HEK293 (cell line): ENCODE results near the gene HMGB3.

Experiments
- CTCF ChIA-PET: fragments of 350-600 bp; formaldehyde crosslinking; extraction: SDS; loops from one replicate; lab custom pipeline; 2021; ENCODE audit warnings: antibody characterized with exemption; lab: Yijun Ruan, JAX
- POLR2A ChIA-PET: fragments of 300-600 bp; formaldehyde crosslinking; extraction: SDS; loops from one replicate; lab custom pipeline; 2020; ENCODE audit warnings: antibody characterized with exemption, inconsistent platforms; lab: Yijun Ruan, JAX
- H3K27ac ChIP-seq: fragments of 200-500 bp; sonication (Bioruptor generic); 2 replicates; pipeline ENCODE4 v1.5.1; 2014; ENCODE audit warnings: low read depth, low read length, control low read depth, inconsistent platforms; ENCODE audit errors: extremely low read depth
- H3K36me3 ChIP-seq, 2 experiments: fragments of 200-500 bp in 1 of 2; sonication (Bioruptor generic) in 1 of 2; 1 replicate in 1 of 2; 2 replicates in 1 of 2; pipeline ENCODE4 v1.5.1; 2014 to 2017; ENCODE audit warnings: inconsistent platforms in 2 of 2, low read length in 2 of 2; ENCODE audit not compliant: control insufficient read depth in 2 of 2, insufficient read depth in 1 of 2
- H3K4me1 ChIP-seq: fragments of 200-500 bp; sonication (Bioruptor generic); 2 replicates; pipeline ENCODE4 v1.5.1; 2014; ENCODE audit warnings: mild to moderate bottlenecking, low read length, inconsistent platforms; ENCODE audit not compliant: control insufficient read depth, insufficient read depth
- H3K4me3 ChIP-seq: 2 replicates; pipeline ENCODE4 v1.5.1; 2011; ENCODE audit warnings: low read depth, mild to moderate bottlenecking, control low read depth, low read length, moderate library complexity
- H3K9me3 ChIP-seq: fragments of 200-500 bp; sonication (Bioruptor generic); 2 replicates; pipeline ENCODE4 v1.5.1; 2014; ENCODE audit warnings: low read depth, low read length, inconsistent platforms; ENCODE audit not compliant: control insufficient read depth, insufficient read depth
- BCL11A ChIP-seq: fragments of 450-650 bp; formaldehyde crosslinking; IDR thresholded peaks from 2 replicates; pipeline ENCODE4 v1.5.1; 2016; ENCODE audit warnings: low read depth, missing biosample characterization, missing genetic modification characterization
- GLI2 ChIP-seq: fragments of 450-650 bp; formaldehyde crosslinking; IDR thresholded peaks from 2 replicates; pipeline ENCODE4; 2017; ENCODE audit warnings: missing biosample characterization, missing genetic modification characterization, low read depth, borderline replicate concordance
- GLI4 ChIP-seq: fragments of 450-650 bp; formaldehyde crosslinking; IDR thresholded peaks from 2 replicates; pipeline ENCODE4 v1.5.1; 2016; ENCODE audit warnings: missing biosample characterization, missing genetic modification characterization
- MYNN ChIP-seq: fragments of 450-650 bp; formaldehyde crosslinking; IDR thresholded peaks from 2 replicates; pipeline ENCODE4 v1.5.1; 2016; ENCODE audit warnings: missing biosample characterization, missing genetic modification characterization, borderline replicate concordance
- SP3 ChIP-seq: fragments of 450-650 bp; formaldehyde crosslinking; IDR thresholded peaks from 2 replicates; pipeline ENCODE4 v1.5.1; 2016; ENCODE audit warnings: missing biosample characterization, missing genetic modification characterization
- YY2 ChIP-seq: fragments of 450-650 bp; formaldehyde crosslinking; IDR thresholded peaks from 2 replicates; pipeline ENCODE4 v1.5.1; 2016; ENCODE audit warnings: missing biosample characterization, missing genetic modification characterization
- ZBTB49 ChIP-seq: fragments of 450-650 bp; formaldehyde crosslinking; IDR thresholded peaks from 2 replicates; pipeline ENCODE4 v1.5.1; 2016; ENCODE audit warnings: missing biosample characterization, missing genetic modification characterization, low read depth
- ZFP3 ChIP-seq: fragments of 450-650 bp; formaldehyde crosslinking; IDR thresholded peaks from 2 replicates; pipeline ENCODE4 v1.5.1; 2016; ENCODE audit warnings: low read depth, missing biosample characterization, missing genetic modification characterization
- ZFP37 ChIP-seq: fragments of 450-650 bp; formaldehyde crosslinking; IDR thresholded peaks from 2 replicates; pipeline ENCODE4 v1.5.1; 2016; ENCODE audit warnings: missing biosample characterization, missing genetic modification characterization
- ZNF157 ChIP-seq: fragments of 450-650 bp; formaldehyde crosslinking; IDR thresholded peaks from 2 replicates; pipeline ENCODE4 v1.5.1; 2016; ENCODE audit warnings: missing biosample characterization, missing genetic modification characterization
- ZNF214 ChIP-seq: fragments of 450-650 bp; formaldehyde crosslinking; IDR thresholded peaks from 2 replicates; pipeline ENCODE4 v1.5.1; 2017; ENCODE audit warnings: missing biosample characterization, mild to moderate bottlenecking, missing genetic modification characterization, borderline replicate concordance
- ZNF266 ChIP-seq: fragments of 450-650 bp; formaldehyde crosslinking; IDR thresholded peaks from 2 replicates; pipeline ENCODE4 v1.5.1; 2016; ENCODE audit warnings: missing biosample characterization, missing genetic modification characterization, low read depth
- ZNF394 ChIP-seq: fragments of 450-650 bp; formaldehyde crosslinking; IDR thresholded peaks from 2 replicates; pipeline ENCODE4 v1.5.1; 2016; ENCODE audit warnings: missing biosample characterization, missing genetic modification characterization, mild to moderate bottlenecking, moderate library complexity, borderline replicate concordance
- ZNF433 ChIP-seq: fragments of 450-650 bp; formaldehyde crosslinking; IDR thresholded peaks from 2 replicates; pipeline ENCODE4 v1.5.1; 2016; ENCODE audit warnings: missing biosample characterization, missing genetic modification characterization, low read depth
- ZNF654 ChIP-seq: fragments of 450-650 bp; formaldehyde crosslinking; IDR thresholded peaks from 2 replicates; pipeline ENCODE4 v1.5.1; 2016; ENCODE audit warnings: low read depth, missing biosample characterization, missing genetic modification characterization
- ZNF830 ChIP-seq: fragments of 450-650 bp; IDR thresholded peaks from 2 replicates; pipeline ENCODE4 v1.5.0; 2018; ENCODE audit warnings: missing biosample characterization, missing genetic modification characterization, low read depth, mild to moderate bottlenecking, moderate library complexity
- TF ChIP-seq, protein P1 (sequence below): fragments of 450-650 bp; formaldehyde crosslinking; optimal IDR thresholded peaks from 2 replicates; pipeline ENCODE3; 2016; ENCODE audit warnings: missing biosample characterization, mild to moderate bottlenecking, missing genetic modification characterization
- TF ChIP-seq, protein P2 (sequence below): fragments of 450-650 bp; formaldehyde crosslinking; IDR thresholded peaks from 2 replicates; pipeline ENCODE4 v1.5.1; 2016; ENCODE audit warnings: missing biosample characterization, missing genetic modification characterization
- TF ChIP-seq, protein P3 (sequence below): fragments of 450-650 bp; formaldehyde crosslinking; conservative IDR thresholded peaks from 2 replicates; pipeline ENCODE4 v1.5.1; 2016; ENCODE audit warnings: low read depth, missing biosample characterization, missing genetic modification characterization

HMGB3 gene

GRCh38 chrX:150954951-150955350 lies 28.2 kb upstream of the HMGB3 start (continued):
- TF ChIP-seq ZNF830 (no peak), BCL11A (no peak), ZFP3 (tag by site-specific recombination) (no peak)

- H3K36me3 ChIP-seq: no peaks in the 10 kb centered on the region
- POLR2A ChIA-PET: no interaction called here
- CTCF ChIA-PET: no interaction called here
- H3K4me1 ChIP-seq: no peaks in the 10 kb centered on the region
- H3K27ac ChIP-seq: no peak overlapping the region
- no peak for TF ChIP-seq ZNF266
- no peak for TF ChIP-seq ZNF157 (tag by site-specific recombination)
- TF ChIP-seq YY2 (tag by site-specific recombination): no peak
- TF ChIP-seq GLI2 (tag by site-specific recombination): no peak
- TF ChIP-seq SP3 (tag by site-specific recombination): no peak
- no peak for TF ChIP-seq ZNF214 (tag by site-specific recombination)
- TF ChIP-seq, protein P1, sequence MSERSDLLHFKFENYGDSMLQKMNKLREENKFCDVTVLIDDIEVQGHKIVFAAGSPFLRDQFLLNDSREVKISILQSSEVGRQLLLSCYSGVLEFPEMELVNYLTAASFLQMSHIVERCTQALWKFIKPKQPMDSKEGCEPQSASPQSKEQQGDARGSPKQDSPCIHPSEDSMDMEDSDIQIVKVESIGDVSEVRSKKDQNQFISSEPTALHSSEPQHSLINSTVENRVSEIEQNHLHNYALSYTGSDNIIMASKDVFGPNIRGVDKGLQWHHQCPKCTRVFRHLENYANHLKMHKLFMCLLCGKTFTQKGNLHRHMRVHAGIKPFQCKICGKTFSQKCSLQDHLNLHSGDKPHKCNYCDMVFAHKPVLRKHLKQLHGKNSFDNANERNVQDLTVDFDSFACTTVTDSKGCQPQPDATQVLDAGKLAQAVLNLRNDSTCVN (tag by site-specific recombination): no peak
- TF ChIP-seq ZNF433 (tag by site-specific recombination): no peak
- TF ChIP-seq, protein P2, sequence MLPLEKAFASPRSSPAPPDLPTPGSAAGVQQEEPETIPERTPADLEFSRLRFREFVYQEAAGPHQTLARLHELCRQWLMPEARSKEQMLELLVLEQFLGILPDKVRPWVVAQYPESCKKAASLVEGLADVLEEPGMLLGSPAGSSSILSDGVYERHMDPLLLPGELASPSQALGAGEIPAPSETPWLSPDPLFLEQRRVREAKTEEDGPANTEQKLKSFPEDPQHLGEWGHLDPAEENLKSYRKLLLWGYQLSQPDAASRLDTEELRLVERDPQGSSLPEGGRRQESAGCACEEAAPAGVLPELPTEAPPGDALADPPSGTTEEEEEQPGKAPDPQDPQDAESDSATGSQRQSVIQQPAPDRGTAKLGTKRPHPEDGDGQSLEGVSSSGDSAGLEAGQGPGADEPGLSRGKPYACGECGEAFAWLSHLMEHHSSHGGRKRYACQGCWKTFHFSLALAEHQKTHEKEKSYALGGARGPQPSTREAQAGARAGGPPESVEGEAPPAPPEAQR (tag by site-specific recombination): no peak
- no peak for TF ChIP-seq MYNN (tag by site-specific recombination)
- no peak for TF ChIP-seq ZFP37 (tag by site-specific recombination)
- no peak for TF ChIP-seq GLI4 (tag by site-specific recombination)
- TF ChIP-seq, protein P3, sequence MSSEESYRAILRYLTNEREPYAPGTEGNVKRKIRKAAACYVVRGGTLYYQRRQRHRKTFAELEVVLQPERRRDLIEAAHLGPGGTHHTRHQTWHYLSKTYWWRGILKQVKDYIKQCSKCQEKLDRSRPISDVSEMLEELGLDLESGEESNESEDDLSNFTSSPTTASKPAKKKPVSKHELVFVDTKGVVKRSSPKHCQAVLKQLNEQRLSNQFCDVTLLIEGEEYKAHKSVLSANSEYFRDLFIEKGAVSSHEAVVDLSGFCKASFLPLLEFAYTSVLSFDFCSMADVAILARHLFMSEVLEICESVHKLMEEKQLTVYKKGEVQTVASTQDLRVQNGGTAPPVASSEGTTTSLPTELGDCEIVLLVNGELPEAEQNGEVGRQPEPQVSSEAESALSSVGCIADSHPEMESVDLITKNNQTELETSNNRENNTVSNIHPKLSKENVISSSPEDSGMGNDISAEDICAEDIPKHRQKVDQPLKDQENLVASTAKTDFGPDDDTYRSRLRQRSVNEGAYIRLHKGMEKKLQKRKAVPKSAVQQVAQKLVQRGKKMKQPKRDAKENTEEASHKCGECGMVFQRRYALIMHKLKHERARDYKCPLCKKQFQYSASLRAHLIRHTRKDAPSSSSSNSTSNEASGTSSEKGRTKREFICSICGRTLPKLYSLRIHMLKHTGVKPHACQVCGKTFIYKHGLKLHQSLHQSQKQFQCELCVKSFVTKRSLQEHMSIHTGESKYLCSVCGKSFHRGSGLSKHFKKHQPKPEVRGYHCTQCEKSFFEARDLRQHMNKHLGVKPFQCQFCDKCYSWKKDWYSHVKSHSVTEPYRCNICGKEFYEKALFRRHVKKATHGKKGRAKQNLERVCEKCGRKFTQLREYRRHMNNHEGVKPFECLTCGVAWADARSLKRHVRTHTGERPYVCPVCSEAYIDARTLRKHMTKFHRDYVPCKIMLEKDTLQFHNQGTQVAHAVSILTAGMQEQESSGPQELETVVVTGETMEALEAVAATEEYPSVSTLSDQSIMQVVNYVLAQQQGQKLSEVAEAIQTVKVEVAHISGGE (tag by site-specific recombination): no peak
- TF ChIP-seq ZNF654 (tag by site-specific recombination): no peak
- no peak for TF ChIP-seq ZBTB49 (tag by site-specific recombination)
- no peak for TF ChIP-seq ZNF394 (tag by site-specific recombination)
- H3K4me3 ChIP-seq: no peak overlapping the region
- H3K9me3 ChIP-seq: no peaks in the 10 kb centered on the region
Measured at GRCh38 chrX:150955590-150955989, 27.5 kb upstream of the HMGB3 start.
